IMR-90 (cell line): ENCODE results near the gene DEFB108B.
"Not testable (repeated sequence)": the region's sequence is repeated elsewhere in the genome, so short reads cannot be mapped to it uniquely, and the experiment has no call there.

Experiments
- BHLHE40 ChIP-seq: fragments of 150-350 bp; IDR thresholded peaks from 2 replicates; pipeline ENCODE4 v1.6.1; 2016; ENCODE audit warnings: mild to moderate bottlenecking, low read depth, low read length
- CEBPB ChIP-seq: IDR thresholded peaks from 2 replicates; pipeline ENCODE4 v1.6.1; 2012; ENCODE audit warnings: low read depth, low read length, improper control_type of control experiment
- CHD1 ChIP-seq: IDR thresholded peaks from 2 replicates; pipeline ENCODE4 v1.6.1; 2012; ENCODE audit warnings: low read depth, low read length, improper control_type of control experiment
- CTCF ChIP-seq: conservative IDR thresholded peaks from 2 replicates; pipeline ENCODE4 v1.5.1; 2012; ENCODE audit warnings: mild to moderate bottlenecking, low read depth, low read length, improper control_type of control experiment
- FOS ChIP-seq: fragments of 150-350 bp; IDR thresholded peaks from 2 replicates; pipeline ENCODE4 v1.6.1; 2016; ENCODE audit warnings: low read depth, low read length
- MAFK ChIP-seq: IDR thresholded peaks from 2 replicates; pipeline ENCODE4 v1.6.1; 2012; ENCODE audit warnings: low read depth, low read length, improper control_type of control experiment
- MAZ ChIP-seq: IDR thresholded peaks from 2 replicates; pipeline ENCODE4 v1.6.1; 2012; ENCODE audit warnings: low read depth, mild to moderate bottlenecking, low read length, improper control_type of control experiment, moderate library complexity, borderline replicate concordance
- MXI1 ChIP-seq: IDR thresholded peaks from 2 replicates; pipeline ENCODE4 v1.6.1; 2012; ENCODE audit warnings: low read depth, mild to moderate bottlenecking, low read length, moderate library complexity, borderline replicate concordance
- NFE2L2 ChIP-seq: fragments of 150-350 bp; IDR thresholded peaks from 2 replicates; pipeline ENCODE4 v1.6.1; 2016; ENCODE audit warnings: low read depth, mild to moderate bottlenecking, low read length
- POLR2A ChIP-seq: IDR thresholded peaks from 2 replicates; pipeline ENCODE4 v1.6.1; 2012; ENCODE audit warnings: mild to moderate bottlenecking, low read depth, low read length
- RAD21 ChIP-seq: IDR thresholded peaks from 2 replicates; pipeline ENCODE4 v1.6.1; 2012; ENCODE audit warnings: low read length, improper control_type of control experiment
- RCOR1 ChIP-seq: IDR thresholded peaks from 2 replicates; pipeline ENCODE4 v1.6.1; 2012; ENCODE audit warnings: mild to moderate bottlenecking, low read length, improper control_type of control experiment; ENCODE audit not compliant: insufficient replicate concordance
- RFX5 ChIP-seq: IDR thresholded peaks from 2 replicates; pipeline ENCODE4 v1.8.0; 2012; ENCODE audit warnings: low read depth, mild to moderate bottlenecking, low read length, moderate library complexity
- USF2 ChIP-seq: fragments of 150-350 bp; IDR thresholded peaks from 2 replicates; pipeline ENCODE4 v1.6.1; 2017; ENCODE audit warnings: mild to moderate bottlenecking, antibody characterized with exemption, low read length, low read depth

- TF ChIP-seq USF2, CTCF, MAFK, POLR2A, NFE2L2, RFX5, MXI1, RAD21, FOS, RCOR1, CHD1, BHLHE40, MAZ: not testable (repeated sequence)
- TF ChIP-seq CEBPB = peak; percentile 66
Observed at GRCh38 chr11:71787824-71788454, 45.1 kb upstream of the DEFB108B start.
